ENCODE data around the gene DDR2. TPM values are rescaled to one million over a fixed set of nuclear protein-coding genes. Genes with fewer than 3 reads are reported as not detected.

DDR2 gene
- total RNA-seq, 1 donor from 2014 or later, result 2.9 TPM

Other genes starting within 250 kb of the DDR2 start
- gene SH2D1B, start 220.3 kb upstream of the DDR2 start, total RNA-seq, result 3.4 TPM
- 27.3 TPM for gene UHMK1, start 134.6 kb upstream of the DDR2 start, total RNA-seq
- 40.5 TPM for gene UAP1, start 70.7 kb upstream of the DDR2 start, total RNA-seq
- gene HSD17B7, start 158.2 kb downstream of the DDR2 start, total RNA-seq, result 20.3 TPM
- 0.32 TPM for gene CCDC190, start 228.7 kb downstream of the DDR2 start, total RNA-seq